Endodermal cell (in vitro differentiated cells): Measurements from ENCODE around the gene ADAMTS2. TPM values are rescaled to one million over a fixed set of nuclear protein-coding genes. Genes with fewer than 3 reads are reported as not detected.

Experiments used
- DNase-seq: peaks from one replicate; pipeline ENCODE4 v3.0.0-alpha.2; 2017
- H3K27ac ChIP-seq: 2 replicates; pipeline ENCODE4 v1.5.1; 2013; ENCODE audit warnings: mild to moderate bottlenecking, low read depth, low read length, moderate library complexity
- H3K27me3 ChIP-seq: 2 replicates; pipeline ENCODE4 v1.6.1; 2013; ENCODE audit warnings: mild to moderate bottlenecking, low read length, moderate library complexity; ENCODE audit not compliant: insufficient read depth, control insufficient read depth, poor library complexity, severe bottlenecking
- H3K36me3 ChIP-seq: 2 replicates; pipeline ENCODE4 v1.7.0; 2013; ENCODE audit warnings: mild to moderate bottlenecking, low read length, moderate library complexity; ENCODE audit not compliant: control insufficient read depth, insufficient read depth
- H3K4me1 ChIP-seq: one replicate; pipeline ENCODE4 v1.7.0; 2013; ENCODE audit warnings: low read length; ENCODE audit not compliant: control insufficient read depth, insufficient read depth
- H3K4me3 ChIP-seq: 2 replicates; pipeline ENCODE4 v1.5.1; 2013; ENCODE audit warnings: mild to moderate bottlenecking, low read length, moderate library complexity
- H3K9ac ChIP-seq: 2 replicates; pipeline ENCODE4 v1.6.1; 2013; ENCODE audit warnings: mild to moderate bottlenecking, low read length, moderate library complexity; ENCODE audit not compliant: poor library complexity, severe bottlenecking; ENCODE audit errors: extremely low read depth
- H3K9me3 ChIP-seq: 2 replicates; pipeline ENCODE4 v1.6.1; 2013; ENCODE audit warnings: mild to moderate bottlenecking, low read length, moderate library complexity; ENCODE audit not compliant: control insufficient read depth
- H3K27ac Mint-ChIP-seq: 2 replicates; pipeline ENCODE4 v1.8.0; 2020; ENCODE audit warnings: mixed read lengths
- H3K27me3 Mint-ChIP-seq: 2 replicates; pipeline ENCODE4 v1.8.0; 2021; ENCODE audit warnings: mild to moderate bottlenecking, mixed read lengths; ENCODE audit not compliant: insufficient read depth
- H3K36me3 Mint-ChIP-seq: 2 replicates; pipeline ENCODE4 v1.8.0; 2020; ENCODE audit warnings: low read depth, mixed read lengths
- H3K4me1 Mint-ChIP-seq: 2 replicates; pipeline ENCODE4 v1.8.0; 2020; ENCODE audit warnings: mixed read lengths
- H3K4me3 Mint-ChIP-seq: 2 replicates; pipeline ENCODE4 v1.8.0; 2020; ENCODE audit warnings: mild to moderate bottlenecking, moderate library complexity, mixed read lengths
- H3K9me3 Mint-ChIP-seq: 2 replicates; pipeline ENCODE4 v1.8.0; 2020; ENCODE audit warnings: mild to moderate bottlenecking, mixed read lengths
- WGBS, 2 experiments: methylation state at CpG; one replicate each; pipeline versions ENCODE4 v1.1.5 to v1.1.7; 2013; ENCODE audit warnings: missing lambda C conversion rate in 2 of 2, mixed read lengths in 1 of 2; ENCODE audit not compliant: insufficient coverage in 1 of 2, insufficient read length in 1 of 2; 5-methylcytosine and 5-hydroxymethylcytosine counted together
- total RNA-seq, 2 donors: library from RNA; stranded (reverse); fragmentation: NEBNext Ultra II Directional in 1 of 2; extraction: Animal tissue kit (Norgen Biotek cat#: 25700) in 1 of 2; gene quantifications; 2 replicates in 1 of 2; 3 replicates in 1 of 2; pipeline ENCODE4 v1.2.1, GENCODE V29; 2021
- TF ChIP-seq, protein P1 (sequence below): fragments of 200-600 bp; sonication (generic); conservative IDR thresholded peaks from 2 replicates; pipeline ENCODE4 v1.5.0; 2021; ENCODE audit warnings: antibody characterized with exemption, mild to moderate bottlenecking

The ADAMTS2 gene
- total RNA-seq, 2 donors from 2014 or later: 1.2 to 2.6 TPM

DNA sequence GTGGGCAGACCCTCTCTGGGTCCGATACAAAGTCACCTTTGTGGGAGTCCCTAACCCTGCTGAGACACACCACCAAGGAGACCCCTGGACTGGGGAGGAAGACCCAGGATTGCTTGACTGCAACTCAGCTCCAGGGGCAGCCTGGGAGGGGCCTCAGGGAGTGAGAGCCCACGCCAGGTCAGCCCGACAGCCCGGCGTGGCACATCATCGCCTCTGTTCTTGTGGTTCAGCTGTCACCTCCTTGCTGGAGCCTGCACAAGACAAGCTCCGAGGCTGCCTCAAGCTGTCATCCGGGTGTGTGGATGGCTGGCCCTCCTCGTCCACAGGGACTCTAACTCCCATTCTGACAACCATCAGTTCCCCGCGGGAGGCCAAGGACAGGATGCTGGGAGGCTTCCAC, 151.5 kb downstream of the ADAMTS2 start:
- Histone ChIP-seq H3K4me3 (no peak overlapping the region), H3K27ac (no peak overlapping the region), H3K36me3 (no peaks in the 10 kb centered on the region), H3K27me3 (no peaks in the 10 kb centered on the region), H3K9me3 (no peaks in the 10 kb centered on the region), H3K4me1 (no peaks in the 10 kb centered on the region), H3K9ac (no peak overlapping the region)
- TF ChIP-seq, protein P1, sequence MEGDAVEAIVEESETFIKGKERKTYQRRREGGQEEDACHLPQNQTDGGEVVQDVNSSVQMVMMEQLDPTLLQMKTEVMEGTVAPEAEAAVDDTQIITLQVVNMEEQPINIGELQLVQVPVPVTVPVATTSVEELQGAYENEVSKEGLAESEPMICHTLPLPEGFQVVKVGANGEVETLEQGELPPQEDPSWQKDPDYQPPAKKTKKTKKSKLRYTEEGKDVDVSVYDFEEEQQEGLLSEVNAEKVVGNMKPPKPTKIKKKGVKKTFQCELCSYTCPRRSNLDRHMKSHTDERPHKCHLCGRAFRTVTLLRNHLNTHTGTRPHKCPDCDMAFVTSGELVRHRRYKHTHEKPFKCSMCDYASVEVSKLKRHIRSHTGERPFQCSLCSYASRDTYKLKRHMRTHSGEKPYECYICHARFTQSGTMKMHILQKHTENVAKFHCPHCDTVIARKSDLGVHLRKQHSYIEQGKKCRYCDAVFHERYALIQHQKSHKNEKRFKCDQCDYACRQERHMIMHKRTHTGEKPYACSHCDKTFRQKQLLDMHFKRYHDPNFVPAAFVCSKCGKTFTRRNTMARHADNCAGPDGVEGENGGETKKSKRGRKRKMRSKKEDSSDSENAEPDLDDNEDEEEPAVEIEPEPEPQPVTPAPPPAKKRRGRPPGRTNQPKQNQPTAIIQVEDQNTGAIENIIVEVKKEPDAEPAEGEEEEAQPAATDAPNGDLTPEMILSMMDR: no peak
- H3K9me3 Mint-ChIP-seq: no peaks in the 10 kb centered on the region
- peaks cover 1% of the 10 kb centered on the region for H3K27me3 Mint-ChIP-seq
- 81 to 95% methylated on average over 7 to 11 of the region's 11 CpGs for WGBS, 2 experiments
- no peak overlapping the region for H3K27ac Mint-ChIP-seq
- H3K36me3 Mint-ChIP-seq: no peaks in the 10 kb centered on the region
- no peak overlapping the region for H3K4me3 Mint-ChIP-seq
- no peak for DNase-seq
- H3K4me1 Mint-ChIP-seq: no peaks in the 10 kb centered on the region

DNA sequence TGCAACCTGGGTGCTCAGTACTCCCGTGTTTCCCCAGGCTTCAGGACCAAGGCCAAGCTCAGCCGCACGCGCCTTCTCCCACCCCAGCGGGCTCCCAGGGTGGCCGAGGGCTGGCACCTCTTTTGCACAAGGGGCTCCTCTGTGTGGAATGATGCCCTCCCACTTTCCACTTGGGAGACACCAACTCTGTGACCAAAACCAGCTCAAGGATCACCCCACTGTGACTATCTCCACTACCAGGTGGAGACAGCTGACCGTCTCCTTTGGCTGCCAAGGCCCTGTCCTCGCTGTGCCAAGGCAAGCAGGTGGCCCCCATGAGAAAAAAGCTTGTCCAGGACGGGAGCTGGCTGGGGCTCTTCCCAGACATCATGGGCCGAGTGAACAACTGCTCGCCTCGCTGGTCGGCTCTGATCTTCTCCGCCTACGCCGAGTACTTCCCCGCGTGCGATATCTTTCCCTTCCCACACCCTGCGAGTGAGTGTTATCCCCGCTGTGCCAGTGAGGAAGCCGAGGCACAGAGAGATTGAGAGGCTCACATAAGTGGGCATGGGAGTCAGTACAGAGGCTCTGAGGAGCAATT, 152.3 kb downstream of the ADAMTS2 start:
- no peaks in the 10 kb centered on the region for H3K4me1 ChIP-seq
- no peak overlapping the region for H3K27ac ChIP-seq
- H3K27me3 ChIP-seq: no peaks in the 10 kb centered on the region
- no peak for DNase-seq
- Mint-ChIP-seq H3K9me3 (no peaks in the 10 kb centered on the region), H3K27me3 (peaks cover 1% of the 10 kb centered on the region), H3K27ac (no peak overlapping the region), H3K4me3 (no peak overlapping the region), H3K36me3 (no peaks in the 10 kb centered on the region), H3K4me1 (no peaks in the 10 kb centered on the region)
- H3K9me3 ChIP-seq: no peaks in the 10 kb centered on the region
- H3K4me3 ChIP-seq: no peak overlapping the region
- no peak overlapping the region for H3K9ac ChIP-seq
- H3K36me3 ChIP-seq: no peaks in the 10 kb centered on the region
- 89 to 93% methylated on average over 18 to 22 of the region's 22 CpGs for WGBS, 2 experiments
- TF ChIP-seq, protein P1: no peak

DNA sequence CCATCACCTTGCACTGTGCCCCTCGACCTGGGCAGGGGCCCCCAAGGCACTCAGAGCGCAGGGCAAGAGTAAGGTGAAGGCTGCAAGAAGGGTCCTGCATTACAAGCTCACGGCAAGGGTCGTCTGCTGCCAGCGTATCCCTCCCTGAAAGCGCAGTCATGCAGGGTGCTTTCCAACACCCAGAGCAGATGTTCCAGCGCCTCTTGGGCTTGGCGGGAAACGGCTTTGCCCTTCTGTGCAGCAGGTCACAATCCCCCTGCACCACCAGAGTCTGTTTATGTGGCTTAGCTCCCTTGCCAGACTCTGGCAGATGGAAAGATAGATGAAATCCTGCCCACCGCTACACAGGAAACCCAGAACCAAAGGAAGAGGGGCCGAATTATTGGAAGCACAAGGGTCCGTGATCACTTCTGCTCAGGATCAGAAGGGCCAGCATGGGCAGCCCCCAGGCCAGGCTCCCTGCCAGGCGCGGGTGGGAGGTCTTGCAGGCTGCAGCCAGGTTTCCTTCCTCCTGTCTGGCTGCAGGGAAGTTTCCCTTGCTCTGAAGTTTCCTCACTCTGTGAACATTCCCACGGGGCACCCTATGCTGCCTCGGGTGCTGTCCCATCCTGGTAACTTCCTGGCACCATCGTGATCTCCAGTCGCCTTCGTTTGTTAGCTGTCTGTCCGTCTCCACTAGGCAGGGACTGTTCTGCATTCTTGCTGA, 152.9 kb downstream of the ADAMTS2 start:
- Mint-ChIP-seq H3K27ac (no peak overlapping the region), H3K4me3 (no peak overlapping the region), H3K27me3 (peaks cover 1% of the 10 kb centered on the region), H3K36me3 (no peaks in the 10 kb centered on the region), H3K9me3 (no peaks in the 10 kb centered on the region), H3K4me1 (no peaks in the 10 kb centered on the region)
- WGBS, 2 experiments: 91 to 93% methylated on average over 20 of the region's 20 CpGs
- Histone ChIP-seq H3K36me3 (no peaks in the 10 kb centered on the region), H3K27me3 (no peaks in the 10 kb centered on the region), H3K4me1 (no peaks in the 10 kb centered on the region), H3K4me3 (no peak overlapping the region), H3K27ac (no peak overlapping the region), H3K9me3 (no peaks in the 10 kb centered on the region), H3K9ac (no peak overlapping the region)
- TF ChIP-seq, protein P1: no peak
- no peak for DNase-seq
